ENCODE results near the gene STKLD1.

Gene STKLD1

GRCh38 chr9:133341369-133342068 is 34.6 kb upstream of the STKLD1 start:
- no peak overlapping the region for H3K4me2 ChIP-seq (ENCODE audit: low read depth, low read length, poor library complexity, severe bottlenecking)
- no peaks in the 10 kb centered on the region for H3K9me2 ChIP-seq (replicated peaks; ENCODE audit: low read depth, low read length)
- no peak overlapping the region for H2AFZ ChIP-seq (ENCODE audit: low read length)
- H3K4me1 ChIP-seq (ENCODE audit: insufficient read depth, low read length, poor library complexity, severe bottlenecking): peaks cover 18% of the 10 kb centered on the region
- H3F3A ChIP-seq (ENCODE audit: low read depth): no peaks in the 10 kb centered on the region
- H4K20me1 ChIP-seq (ENCODE audit: insufficient read depth, low read length, poor library complexity, severe bottlenecking): peaks cover 9% of the 10 kb centered on the region
- peaks cover 24% of the 10 kb centered on the region; the same call in 1 of the 2 replicates for H3K36me3 ChIP-seq (ENCODE audit: insufficient read depth, low read length)
- H3K4me3 ChIP-seq (ENCODE audit: low read length, poor library complexity, severe bottlenecking): no peak overlapping the region
- TF ChIP-seq CTCF (conservative IDR thresholded peaks at IDR 0.05; ENCODE audit: low read length) (no peak), EZH2phosphoT487 (IDR thresholded peaks at IDR 0.05; ENCODE audit: borderline replicate concordance) (no peak)
- no peaks in the 10 kb centered on the region for H3K9me3 ChIP-seq (ENCODE audit: insufficient read depth, low read depth, low read length)
- no peaks in the 10 kb centered on the region for H3K27me3 ChIP-seq (ENCODE audit: insufficient read depth, low read length, poor library complexity, severe bottlenecking)
- no peak overlapping the region for H3K9ac ChIP-seq (ENCODE audit: low read depth, low read length, poor library complexity, severe bottlenecking)
- H3K79me2 ChIP-seq (ENCODE audit: insufficient read depth, low read length): peaks cover 17% of the 10 kb centered on the region

- Histone ChIP-seq H4K20me1 (ENCODE audit: insufficient read depth, low read length, poor library complexity, severe bottlenecking) (peaks cover 13% of the 10 kb centered on the region), H3K9ac (ENCODE audit: low read depth, low read length, poor library complexity, severe bottlenecking) (no peak overlapping the region), H3F3A (ENCODE audit: low read depth) (no peaks in the 10 kb centered on the region), H3K79me2 (ENCODE audit: insufficient read depth, low read length) (peaks cover 22% of the 10 kb centered on the region), H2AFZ (ENCODE audit: low read length) (no peak overlapping the region), H3K9me3 (ENCODE audit: insufficient read depth, low read depth, low read length) (no peaks in the 10 kb centered on the region), H3K4me3 (ENCODE audit: low read length, poor library complexity, severe bottlenecking) (no peak overlapping the region), H3K36me3 (ENCODE audit: insufficient read depth, low read length) (peaks cover 24% of the 10 kb centered on the region; the same call in 1 of the 2 replicates), H3K4me1 (ENCODE audit: insufficient read depth, low read length, poor library complexity, severe bottlenecking) (peaks cover 23% of the 10 kb centered on the region), H3K4me2 (ENCODE audit: low read depth, low read length, poor library complexity, severe bottlenecking) (no peak overlapping the region), H3K9me2 (replicated peaks; ENCODE audit: low read depth, low read length) (no peaks in the 10 kb centered on the region), H3K27me3 (ENCODE audit: insufficient read depth, low read length, poor library complexity, severe bottlenecking) (no peaks in the 10 kb centered on the region)
- TF ChIP-seq CTCF (conservative IDR thresholded peaks at IDR 0.05; ENCODE audit: low read length) (peak; percentile 37), EZH2phosphoT487 (IDR thresholded peaks at IDR 0.05; ENCODE audit: borderline replicate concordance) (no peak)
Measured at GRCh38 chr9:133342069-133342406, 34.1 kb upstream of the STKLD1 start.

GRCh38 chr9:133342570-133342969 is 33.6 kb upstream of the STKLD1 start:
- Histone ChIP-seq H3K4me3 (ENCODE audit: low read length, poor library complexity, severe bottlenecking) (no peak overlapping the region), H3K4me2 (ENCODE audit: low read depth, low read length, poor library complexity, severe bottlenecking) (no peak overlapping the region), H3F3A (ENCODE audit: low read depth) (no peaks in the 10 kb centered on the region), H4K20me1 (ENCODE audit: insufficient read depth, low read length, poor library complexity, severe bottlenecking) (peaks cover 13% of the 10 kb centered on the region), H3K4me1 (ENCODE audit: insufficient read depth, low read length, poor library complexity, severe bottlenecking) (peaks cover 24% of the 10 kb centered on the region), H3K9me3 (ENCODE audit: insufficient read depth, low read depth, low read length) (no peaks in the 10 kb centered on the region), H2AFZ (ENCODE audit: low read length) (no peak overlapping the region), H3K36me3 (ENCODE audit: insufficient read depth, low read length) (peaks cover 24% of the 10 kb centered on the region; the same call in 1 of the 2 replicates), H3K9ac (ENCODE audit: low read depth, low read length, poor library complexity, severe bottlenecking) (peak overlapping the region; percentile 29), H3K27me3 (ENCODE audit: insufficient read depth, low read length, poor library complexity, severe bottlenecking) (no peaks in the 10 kb centered on the region), H3K79me2 (ENCODE audit: insufficient read depth, low read length) (peaks cover 27% of the 10 kb centered on the region), H3K9me2 (replicated peaks; ENCODE audit: low read depth, low read length) (no peaks in the 10 kb centered on the region)
- peak; percentile 26 for TF ChIP-seq CTCF (conservative IDR thresholded peaks at IDR 0.05; ENCODE audit: low read length)
- no peak for TF ChIP-seq EZH2phosphoT487 (IDR thresholded peaks at IDR 0.05; ENCODE audit: borderline replicate concordance)

Data from Loucy (cell line).